HG03066 (cell line): ENCODE results near the gene CORO1C.
"Not testable (repeated sequence)": the region's sequence is repeated elsewhere in the genome, so short reads cannot be mapped to it uniquely, and the experiment has no call there.

Source experiments
- ATAC-seq: cut with Tn5 transposase; IDR thresholded peaks from one replicate; pipeline ENCODE4 v1.9.1; 2021; ENCODE audit warnings: low read depth; ENCODE audit not compliant: unreplicated experiment

The CORO1C gene

DNA sequence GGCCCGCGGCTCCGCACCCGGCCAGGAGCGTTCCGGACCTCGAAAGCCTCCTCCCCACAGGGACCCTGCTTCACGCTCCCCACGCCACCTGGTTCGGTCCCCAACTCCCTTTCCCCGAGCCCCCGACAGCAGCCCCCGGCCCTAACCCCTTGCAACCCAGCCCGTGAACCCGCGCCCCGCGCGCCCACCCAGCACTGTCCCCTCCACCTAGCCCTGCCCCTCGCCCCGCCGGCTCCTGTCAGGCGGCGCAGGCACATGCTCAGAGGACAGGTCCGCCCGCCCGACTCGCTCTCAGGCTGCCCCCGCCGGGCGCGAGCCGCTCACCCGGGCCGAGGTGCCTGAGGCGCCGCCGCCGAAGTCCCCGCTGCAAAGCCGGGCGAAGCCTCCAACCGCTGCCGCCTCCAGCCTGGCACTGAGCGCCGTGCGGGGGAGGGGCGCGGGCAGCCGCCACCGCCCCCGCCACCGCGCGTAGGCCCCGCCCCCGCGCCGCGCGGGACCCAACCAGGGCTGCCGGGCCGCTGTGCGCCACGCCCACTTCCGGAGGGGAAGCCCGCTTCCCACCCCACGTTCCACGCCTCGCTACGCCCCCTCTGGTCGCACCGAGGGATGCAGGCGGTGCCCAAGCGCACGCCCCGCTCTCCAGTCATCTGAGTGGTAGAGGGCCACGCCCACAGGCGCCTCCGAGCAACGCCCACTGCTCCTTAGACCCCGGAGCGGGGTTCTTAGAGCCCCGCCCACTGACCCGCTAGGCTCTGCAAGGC is at the start of gene CORO1C:
Gene CORO1C, minus strand, starts transcription at position 414 of the 761 bp plus-strand sequence. CDS start 30,200 bp downstream, outside the sequence.
- ATAC-seq: peak; percentile 65

DNA sequence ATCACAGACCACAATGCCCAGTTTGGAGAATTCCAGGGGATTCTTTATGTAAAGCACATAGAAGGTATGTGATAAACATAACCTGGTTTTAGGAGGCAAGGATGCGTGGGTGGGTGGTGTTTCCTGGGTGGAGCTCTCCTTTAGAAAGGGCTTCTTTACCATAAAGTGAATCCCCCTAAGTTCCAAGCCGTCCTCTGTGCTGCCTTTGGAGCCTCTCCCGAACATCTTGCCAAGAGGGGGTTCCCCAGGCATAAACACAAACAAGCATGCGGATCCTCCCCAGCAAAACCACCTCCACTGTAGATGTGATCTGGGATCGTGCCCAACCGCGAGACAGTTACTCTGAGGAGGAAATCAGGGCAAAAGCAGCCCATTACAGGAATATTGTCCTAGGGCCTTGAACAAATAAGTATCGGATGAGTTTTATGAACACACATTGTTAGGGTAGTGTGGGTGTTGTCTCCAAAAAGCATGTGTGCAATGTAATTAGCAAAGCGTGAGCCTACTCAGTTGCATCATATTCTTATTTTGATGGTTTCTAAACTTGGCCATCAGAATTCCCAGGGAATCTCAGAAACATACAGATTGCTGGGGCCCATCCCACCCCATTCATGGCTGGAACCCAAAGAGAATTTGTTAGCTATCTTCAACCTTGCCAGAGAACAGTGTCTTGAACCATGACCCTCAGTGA is 48.8 kb upstream of the CORO1C start:
- no peak for ATAC-seq

DNA sequence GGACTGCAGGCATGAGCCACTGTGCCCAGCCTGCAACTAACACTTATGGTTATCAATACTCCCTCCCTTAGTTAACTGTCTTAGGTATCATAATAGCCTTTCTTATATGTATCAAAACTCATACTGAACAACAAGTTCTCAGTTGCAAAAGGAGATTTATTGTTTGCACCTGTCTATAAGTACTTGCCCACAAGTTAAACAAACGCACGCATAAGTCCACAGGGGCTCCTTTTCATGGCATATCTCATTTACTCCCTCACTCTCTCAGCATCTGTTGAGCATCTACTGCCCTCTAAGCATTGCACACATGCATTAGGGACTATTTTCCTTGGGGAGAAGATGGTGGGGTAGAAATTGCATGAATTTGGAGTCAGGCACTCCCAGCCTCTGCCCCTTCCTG is 46.7 kb upstream of the CORO1C start:
- no peak for ATAC-seq

DNA sequence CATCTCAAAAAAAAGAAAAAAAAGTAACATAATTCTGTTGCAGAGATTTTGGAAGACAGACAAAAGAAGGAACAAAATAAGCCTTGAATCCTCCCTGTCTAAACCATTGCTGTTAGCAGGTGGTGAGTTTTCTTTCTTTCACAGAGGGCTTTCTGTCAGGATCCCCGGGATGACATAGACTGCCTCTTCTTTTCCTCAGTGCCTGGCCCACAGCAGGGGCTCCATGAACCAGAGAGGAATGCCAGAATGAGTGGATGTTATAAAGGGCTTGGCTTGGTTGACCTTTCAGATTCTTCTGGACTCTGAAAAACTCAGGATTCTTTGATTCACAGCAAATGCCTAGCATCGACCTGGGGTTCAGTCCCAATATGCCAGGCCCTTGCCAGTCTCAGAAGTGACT is 45.8 kb upstream of the CORO1C start:
- ATAC-seq: no peak

DNA sequence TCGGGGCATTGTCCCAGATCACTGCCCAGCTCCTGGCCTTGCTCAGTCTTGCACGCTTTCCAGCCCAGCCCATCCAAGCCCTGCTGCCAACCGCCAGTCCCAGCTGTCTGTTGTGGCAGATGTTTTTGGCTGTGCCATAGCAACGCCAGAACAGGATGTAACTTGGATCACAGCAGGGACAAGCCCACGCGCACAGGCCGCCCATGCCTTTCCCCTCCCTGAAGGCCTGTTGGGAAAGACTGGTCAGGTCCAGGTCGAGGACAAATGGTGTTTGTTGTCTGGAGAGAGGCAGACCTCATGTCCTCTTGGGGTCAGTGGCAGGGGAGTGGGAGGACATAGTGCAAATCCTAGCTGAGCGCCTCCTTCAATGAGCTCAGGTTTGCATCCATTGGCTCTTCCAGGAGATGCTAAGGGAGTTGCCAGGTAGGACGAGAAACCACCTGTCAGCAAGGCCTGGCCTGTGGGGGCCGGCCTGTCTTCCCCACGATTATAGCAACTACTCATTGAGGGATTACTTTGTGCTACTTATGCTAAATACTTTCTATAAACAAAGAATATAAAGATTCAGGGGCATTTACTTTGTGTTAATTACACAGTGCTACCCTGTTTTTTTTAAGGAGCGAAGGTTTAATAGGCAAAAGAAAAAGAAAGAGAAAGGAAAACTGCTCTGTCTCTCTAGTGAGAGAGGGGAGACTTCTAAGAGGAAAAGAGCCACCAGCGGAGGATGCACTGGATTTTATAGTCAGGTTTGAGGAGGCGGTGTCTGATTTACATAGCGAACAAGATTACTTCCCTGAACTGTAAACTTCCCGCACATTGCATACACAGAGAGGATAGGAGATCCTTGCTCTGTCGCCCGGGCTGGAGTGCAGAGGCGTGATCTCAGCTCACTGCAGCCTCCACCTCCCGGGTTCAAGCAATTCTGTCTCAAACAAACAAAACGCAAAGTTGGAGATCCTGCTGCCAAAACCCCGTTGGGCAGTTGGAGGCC is 42.8 kb upstream of the CORO1C start:
- ATAC-seq: no peak

DNA sequence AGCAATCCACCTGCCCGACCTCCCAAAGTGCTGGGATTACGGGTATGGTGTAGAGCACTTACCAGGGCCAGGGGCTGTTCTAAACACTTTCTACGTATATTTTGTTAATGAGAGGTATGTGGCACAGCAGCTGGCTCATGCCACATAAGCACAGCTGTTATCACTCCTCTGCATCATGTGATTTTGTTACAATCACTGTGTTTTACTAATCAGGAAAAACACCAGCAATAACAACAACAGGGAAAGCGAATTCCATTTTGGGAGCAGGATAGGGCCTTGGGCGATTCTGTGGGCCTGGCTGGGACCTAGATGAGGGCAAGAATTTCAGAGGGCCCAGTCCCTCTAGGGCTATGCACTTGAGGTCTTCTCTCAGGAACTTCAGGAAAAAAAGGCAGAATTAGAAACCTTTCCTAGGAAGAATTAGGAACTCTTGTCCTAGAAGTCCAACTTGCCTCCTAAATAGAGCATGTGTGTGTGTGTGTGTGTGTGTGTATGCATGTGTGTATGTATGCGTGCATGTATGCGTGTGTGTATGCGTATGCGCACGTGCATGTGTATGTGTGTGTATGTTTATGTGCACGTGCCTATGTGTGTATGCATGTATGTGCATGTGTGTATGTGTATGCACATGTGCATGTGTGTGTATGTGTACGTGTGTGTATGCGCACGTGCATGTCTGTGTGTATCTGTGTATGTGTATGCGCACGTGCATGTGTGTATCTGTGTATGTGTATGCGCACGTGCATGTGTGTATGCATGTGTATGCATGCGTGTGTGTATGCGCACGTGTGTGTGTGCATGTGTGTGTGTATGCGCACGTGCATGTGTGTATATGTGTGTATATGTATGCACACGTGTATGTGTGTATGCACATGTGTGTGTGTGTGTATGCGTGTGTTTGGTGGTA is 41.8 kb upstream of the CORO1C start:
- no peak for ATAC-seq

DNA sequence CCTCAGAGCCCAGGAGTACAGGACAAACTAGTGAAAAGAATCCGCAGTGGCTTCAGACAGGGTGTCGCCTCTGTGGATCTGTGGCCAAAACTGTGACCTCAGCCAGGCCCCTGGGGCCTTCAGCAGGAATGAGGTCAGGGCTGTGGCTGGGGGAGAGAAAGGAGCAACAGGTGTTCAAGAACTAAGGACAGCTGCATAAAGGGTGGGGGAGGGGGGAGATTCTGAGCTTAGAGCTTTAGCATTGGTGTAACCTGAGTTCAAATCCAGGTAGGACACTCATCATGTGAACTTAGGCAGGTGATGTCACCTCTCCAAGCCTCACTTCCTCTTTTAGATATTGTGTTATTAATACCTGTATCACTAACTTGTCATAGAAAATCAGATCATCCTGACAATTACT is 40.9 kb upstream of the CORO1C start:
- ATAC-seq: no peak

DNA sequence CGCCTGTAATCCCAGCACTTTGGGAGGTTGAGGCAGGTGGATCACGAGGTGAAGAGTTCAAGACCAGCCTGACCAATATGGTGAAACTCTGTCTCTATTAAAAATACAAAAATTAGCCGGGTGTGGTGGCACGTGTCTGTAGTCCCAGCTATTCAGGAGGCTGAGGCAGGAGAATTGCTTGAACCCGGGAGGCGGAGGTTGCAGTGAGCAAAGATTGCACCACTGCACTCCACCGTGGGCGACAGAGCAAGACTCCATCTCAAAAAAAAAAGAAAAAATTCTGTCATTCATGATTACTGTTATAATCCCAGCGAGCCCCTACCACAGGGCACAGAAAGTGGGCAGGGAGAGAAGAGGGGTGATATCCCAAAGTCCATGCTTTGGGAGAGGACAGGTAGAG is 40.5 kb upstream of the CORO1C start:
- not testable (repeated sequence) for ATAC-seq

DNA sequence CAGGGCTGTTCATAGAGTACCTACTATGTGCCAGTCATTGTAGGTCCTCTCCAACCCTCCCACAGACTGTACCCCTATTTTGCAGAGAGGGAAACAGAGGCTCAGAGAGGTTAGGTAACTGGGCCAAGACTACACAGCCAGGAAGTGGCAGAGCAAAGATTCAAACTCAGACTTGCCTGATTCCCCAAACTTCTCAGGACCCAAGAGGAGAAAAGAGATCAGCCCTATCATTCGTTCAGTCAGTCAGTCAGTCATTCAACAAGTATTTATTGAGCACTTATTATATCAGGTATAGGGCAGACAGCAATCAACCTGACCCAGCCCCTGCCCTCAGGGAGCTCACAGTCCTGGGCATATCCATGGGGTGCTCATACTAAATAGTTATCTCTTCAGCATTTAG is 39.6 kb upstream of the CORO1C start:
- no peak for ATAC-seq

DNA sequence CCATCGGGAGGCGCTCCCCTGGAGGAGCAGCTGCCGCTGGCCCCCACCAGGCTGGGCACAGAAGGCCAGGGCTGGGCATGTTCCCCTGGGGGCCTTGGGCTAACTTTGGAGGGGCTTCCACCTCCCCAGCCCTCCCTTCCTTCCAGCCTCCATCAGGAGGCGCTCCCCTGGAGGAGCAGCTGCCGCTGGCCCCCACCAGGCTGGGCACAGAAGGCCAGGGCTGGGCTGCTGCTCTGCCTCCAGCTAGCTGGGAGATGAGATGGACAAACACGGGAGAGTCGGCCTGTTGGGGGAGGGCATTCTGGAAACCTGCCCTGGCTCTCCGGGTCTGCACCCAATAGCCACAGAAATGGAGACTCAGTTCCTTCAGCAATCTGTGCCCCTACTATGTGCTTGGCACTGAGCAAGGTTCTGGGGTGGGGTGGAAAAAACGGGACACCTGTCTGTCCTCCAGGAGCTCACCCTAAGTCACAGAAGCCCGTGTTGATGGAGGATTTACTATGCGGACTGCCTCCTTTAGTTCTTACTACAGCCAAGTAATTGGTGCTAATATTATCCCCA is 39.0 kb upstream of the CORO1C start:
- no peak for ATAC-seq

DNA sequence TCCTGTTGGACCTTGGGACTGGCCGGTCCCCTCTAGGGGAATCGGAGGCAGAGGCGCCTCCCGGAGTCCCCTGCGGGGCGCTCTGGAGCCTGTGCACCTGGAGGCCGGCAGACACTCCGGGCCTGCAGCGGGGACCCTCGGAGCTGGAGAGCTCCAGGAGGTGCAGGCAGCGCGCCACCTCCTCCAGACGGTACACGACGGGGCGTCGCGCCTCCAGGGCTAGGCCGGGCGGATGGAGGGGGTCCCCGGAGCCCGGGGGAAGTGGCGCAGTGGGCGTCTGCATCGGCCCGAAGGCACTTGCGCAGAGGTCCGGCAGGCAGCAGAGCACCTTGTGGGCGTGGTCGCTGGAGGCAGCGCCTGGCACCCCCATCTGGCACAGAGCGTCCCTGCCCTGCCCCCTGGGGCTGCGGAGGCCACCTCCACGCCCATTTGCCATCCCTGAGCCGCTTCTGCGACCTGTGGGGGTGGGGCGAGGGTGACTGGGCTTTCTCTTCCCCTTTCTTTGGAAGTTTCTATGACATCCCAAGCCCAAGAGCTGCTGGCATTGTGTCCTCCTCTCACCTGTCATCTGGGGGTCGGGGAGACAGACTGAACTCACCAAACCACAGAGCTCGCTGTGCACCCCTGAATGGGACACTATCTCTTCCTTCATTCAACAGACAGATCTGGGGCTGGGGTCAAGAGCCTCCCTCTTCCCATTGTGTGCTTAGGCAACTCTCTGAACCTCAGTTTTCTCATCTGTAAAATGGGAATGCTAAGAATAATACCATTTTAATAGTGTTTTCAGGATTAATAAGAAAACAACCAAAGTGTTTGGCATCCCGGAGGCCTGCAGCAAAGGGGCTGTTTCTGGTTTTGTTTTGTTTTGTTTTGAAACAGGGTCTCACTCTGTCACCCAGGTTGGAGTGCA is 37.5 kb upstream of the CORO1C start:
- no peak for ATAC-seq

DNA sequence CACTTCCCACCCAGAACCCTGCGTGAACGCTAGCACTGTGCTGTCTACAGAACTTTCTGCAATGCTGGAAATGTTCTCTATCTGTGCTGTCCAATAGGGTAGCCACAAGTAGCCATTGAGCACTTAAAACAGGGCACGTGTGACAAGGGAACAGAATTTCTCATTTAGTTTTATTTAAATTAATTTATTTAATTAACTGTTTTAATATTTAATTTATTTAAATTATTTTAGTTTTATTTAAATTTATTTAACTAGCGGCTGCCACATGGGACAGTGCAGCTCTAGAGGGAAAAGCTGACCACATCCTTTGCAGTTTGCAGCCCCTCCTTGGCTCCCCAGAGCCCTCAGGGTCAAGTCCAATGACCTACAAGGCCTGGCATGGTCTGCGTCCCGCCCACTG is 35.0 kb upstream of the CORO1C start:
- no peak for ATAC-seq

DNA sequence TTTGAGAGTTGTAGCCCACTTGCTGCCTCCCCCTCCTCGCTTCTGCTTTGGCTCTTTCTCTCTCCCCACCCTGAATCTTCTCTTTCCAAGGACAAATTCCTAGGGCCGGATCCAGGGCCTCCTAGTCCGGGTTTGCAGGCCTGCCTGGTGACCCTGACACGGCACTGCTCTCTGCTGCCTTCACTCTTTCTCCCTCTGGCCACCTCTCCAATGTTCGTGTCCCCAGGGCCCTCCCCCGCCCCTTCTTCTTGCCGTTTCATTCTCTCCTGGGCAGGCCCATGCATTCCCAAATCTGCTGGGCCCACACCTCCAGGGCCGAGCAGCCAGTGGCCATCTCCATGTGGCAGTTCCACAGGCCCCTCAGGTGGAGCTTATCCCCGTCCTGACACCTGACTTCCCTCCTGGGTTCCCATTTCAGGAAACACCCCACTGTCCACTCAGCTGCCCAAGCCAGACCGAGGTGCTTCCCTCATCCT is 34.0 kb upstream of the CORO1C start:
- no peak for ATAC-seq

DNA sequence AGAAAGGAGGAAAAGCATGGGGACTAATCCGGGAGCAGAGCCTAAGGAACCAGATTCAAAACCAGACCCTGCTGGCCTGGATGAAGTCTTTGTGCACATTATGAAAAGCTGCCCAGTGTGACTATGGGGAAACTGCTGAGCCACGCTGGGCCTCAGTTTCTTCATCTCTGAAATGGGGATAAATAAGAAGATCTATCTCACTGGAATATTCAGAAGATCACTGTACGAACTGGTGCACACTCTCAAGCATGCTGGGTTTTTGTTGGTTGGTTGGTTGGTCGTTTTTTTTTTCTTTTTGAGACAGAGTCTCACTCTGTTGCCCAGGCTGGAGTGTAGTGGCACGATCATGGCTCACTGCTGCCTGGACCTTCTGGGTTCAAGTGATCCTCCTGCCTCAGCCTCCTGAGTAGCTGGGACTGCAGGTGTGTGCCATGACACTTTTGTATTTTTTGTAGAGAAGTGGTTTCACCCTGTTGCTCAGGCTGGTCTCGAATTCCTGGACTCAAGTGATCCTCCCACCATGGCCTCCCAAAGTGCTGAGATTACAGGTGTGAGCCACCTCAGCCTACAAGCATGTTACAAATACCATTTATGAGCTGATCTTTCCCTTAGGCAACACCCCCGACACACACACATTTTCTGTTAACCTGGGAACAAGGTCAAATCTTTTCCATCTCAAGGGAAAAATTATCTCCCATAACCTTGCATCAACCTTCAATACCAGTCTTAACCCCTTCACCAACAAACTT is 33.4 kb upstream of the CORO1C start:
- ATAC-seq: no peak

DNA sequence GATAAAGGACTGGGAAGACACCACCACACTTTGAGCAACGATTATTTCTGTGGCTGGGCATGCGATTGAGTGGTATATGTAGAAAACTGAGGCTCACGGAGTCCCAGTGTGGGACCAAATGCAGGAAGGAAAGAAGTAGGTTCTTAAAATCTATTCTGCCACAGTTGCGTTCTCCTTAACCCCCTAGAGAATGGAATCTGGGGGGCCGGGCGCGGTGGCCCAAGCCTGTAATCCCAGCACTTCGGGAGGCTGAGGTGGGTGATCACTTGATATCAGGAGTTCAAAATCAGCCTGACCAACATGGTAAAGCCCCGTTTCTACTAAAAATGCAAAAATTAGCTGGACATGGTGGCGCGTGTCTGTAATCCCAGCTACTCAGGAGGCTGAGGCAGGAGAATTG is 29.9 kb upstream of the CORO1C start:
- no peak for ATAC-seq

DNA sequence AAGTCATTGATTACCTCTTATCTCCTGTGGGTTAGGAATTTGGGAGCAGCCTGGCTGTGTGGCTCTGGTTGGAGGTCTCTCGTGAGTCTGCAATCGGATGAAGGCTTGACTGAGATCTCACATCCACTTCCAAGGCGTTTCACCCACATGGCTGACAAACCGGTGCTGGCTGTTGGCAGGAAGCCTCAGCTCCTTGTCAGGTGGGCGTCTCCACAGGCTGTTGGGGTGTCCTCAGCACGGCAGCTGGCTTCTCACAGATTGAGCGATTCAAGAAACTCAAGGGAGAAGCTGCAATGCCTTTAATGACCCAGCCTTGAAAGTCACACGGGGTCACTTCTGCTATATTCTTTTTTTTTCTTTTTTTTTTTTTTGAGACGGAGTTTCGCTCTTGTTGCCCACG is 28.6 kb upstream of the CORO1C start:
- ATAC-seq: no peak

DNA sequence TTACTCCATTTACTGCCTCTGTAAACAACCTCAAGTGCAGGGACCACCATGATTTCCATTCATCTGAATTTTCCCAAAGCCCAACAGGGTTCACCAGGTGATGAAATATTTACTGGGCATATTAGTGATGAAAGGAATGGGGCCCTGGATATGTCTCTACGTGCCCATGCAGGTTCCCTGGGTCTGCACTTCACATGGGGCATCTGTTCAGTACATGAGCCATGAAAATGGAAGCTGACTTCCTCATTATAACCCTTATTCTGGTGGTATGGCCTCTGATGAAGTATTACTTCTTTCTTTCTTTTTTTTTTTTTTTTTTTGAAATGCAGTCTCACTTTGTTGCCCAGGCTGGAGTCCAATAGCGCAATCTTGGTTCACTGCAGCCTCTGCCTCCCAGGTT is 26.5 kb upstream of the CORO1C start:
- no peak for ATAC-seq

DNA sequence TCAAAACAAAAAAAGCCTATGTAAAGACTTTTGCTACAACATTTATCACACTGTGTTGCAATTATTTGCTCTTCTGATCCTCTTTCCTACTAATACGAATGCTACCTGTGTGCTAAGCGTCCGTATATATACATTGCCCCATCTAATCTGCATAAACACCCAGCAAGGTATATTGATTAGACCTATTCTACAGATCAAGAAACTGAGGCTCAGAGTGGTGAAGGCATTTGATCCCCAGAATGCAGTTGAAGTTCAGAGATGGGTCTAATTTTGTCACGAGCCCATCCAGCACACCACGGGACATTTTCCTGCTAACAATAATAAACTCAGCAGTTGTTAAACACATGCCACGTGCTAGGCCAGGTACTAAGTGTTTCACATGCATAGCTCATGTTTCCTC is 25.1 kb upstream of the CORO1C start:
- no peak for ATAC-seq
